CD4-positive, alpha-beta T cell treated with Interferon alpha-2 for 1 hour (primary cell): ENCODE data around the gene F13A1.

Source experiments
- DNase-seq, 2 donors: peaks; one replicate each; pipeline ENCODE4 v3.0.0-alpha.2; 2020 to 2022

F13A1 gene

GRCh38 chr6:6191476-6191875 is 129.0 kb downstream of the F13A1 start:
- DNase-seq = no peak

- no peak for DNase-seq
These were observed 139.8 kb downstream of the F13A1 start for GRCh38 chr6:6180684-6181083.

- DNase-seq = no peak
These were observed 140.4 kb downstream of the F13A1 start for GRCh38 chr6:6179858-6180623.

- DNase-seq = no peak
These were observed 141.7 kb downstream of the F13A1 start for GRCh38 chr6:6178795-6179194.

GRCh38 chr6:6177754-6178153 is 142.7 kb downstream of the F13A1 start:
- DNase-seq = no peak

GRCh38 chr6:6176586-6177228 is 143.8 kb downstream of the F13A1 start:
- no peak for DNase-seq

- no peak for DNase-seq
These were observed 144.3 kb downstream of the F13A1 start for GRCh38 chr6:6176127-6176526.

- no peak for DNase-seq
These were observed 151.3 kb downstream of the F13A1 start for GRCh38 chr6:6169141-6169540.

GRCh38 chr6:6166064-6166463 is 154.4 kb downstream of the F13A1 start:
- no peak for DNase-seq

- no peak for DNase-seq
These were observed 156.1 kb downstream of the F13A1 start for GRCh38 chr6:6164367-6164766.

GRCh38 chr6:6154335-6154734 is 166.1 kb downstream of the F13A1 start:
- no peak for DNase-seq

- DNase-seq = no peak
These were observed 168.4 kb downstream of the F13A1 start for GRCh38 chr6:6152060-6152459.

- DNase-seq = no peak
These were observed 172.2 kb downstream of the F13A1 start for GRCh38 chr6:6148192-6148815.

GRCh38 chr6:6131492-6132109 is 188.9 kb downstream of the F13A1 start:
- DNase-seq = peak in 1 of 2 donors; percentile 30

- DNase-seq = no peak
These were observed 195.0 kb downstream of the F13A1 start for GRCh38 chr6:6125495-6125894.

GRCh38 chr6:6123803-6124202 is 196.7 kb downstream of the F13A1 start:
- DNase-seq = no peak

GRCh38 chr6:6121943-6122342 is 198.5 kb downstream of the F13A1 start:
- DNase-seq = no peak

- DNase-seq = peak in 1 of 2 donors; percentile 2
These were observed 214.9 kb downstream of the F13A1 start for GRCh38 chr6:6105472-6106036.
